HepG2 (cell line): ENCODE data around the gene STKLD1. TPM values are rescaled to one million over a fixed set of nuclear protein-coding genes. Genes with fewer than 3 reads are reported as not detected.
A peak's percentile ranks its signal among the peaks of the same experiment; 100 is the strongest.

Experiments
- ATAC-seq: fragments of 200-7000 bp; cut with Tn5 transposase; 3 replicates; pipeline ENCODE4 v1.9.1; 2020; ENCODE audit warnings: mild to moderate bottlenecking, moderate library complexity
- BruUV-seq: library from RNA; stranded (reverse); fragments of 400-500 nt; replicated peaks from 2 replicates; lab custom pipeline; 2021; lab: Mats Ljungman, UMichigan
- CTCF ChIA-PET: fragments of 300-600 bp; formaldehyde crosslinking; extraction: SDS; loops from one replicate; lab custom pipeline; 2021; ENCODE audit warnings: low total read pairs, inconsistent platforms, low intra/inter-chr PET ratio; lab: Yijun Ruan, JAX
- POLR2A ChIA-PET: fragments of 350-600 bp; sonication (Branson Sonifier 250); formaldehyde crosslinking; loops from one replicate; lab custom pipeline; 2020; ENCODE audit warnings: antibody characterized with exemption, inconsistent platforms; lab: Yijun Ruan, JAX
- DNase-seq: peaks from one replicate; pipeline ENCODE4 v3.0.0-alpha.2; 2015; ENCODE audit warnings: low spot score
- FAIRE-seq: peaks from 3 replicates; lab custom pipeline; 2011; peaks lifted over from hg19 to GRCh38; lab: Jason Lieb, UNC
- H2AFZ ChIP-seq: one replicate; pipeline ENCODE4 v1.6.1; 2011; ENCODE audit warnings: low read length, inconsistent platforms
- H3K27ac ChIP-seq: fragments of 300-600 bp; 3 replicates; pipeline ENCODE4 v1.8.0; 2011; ENCODE audit warnings: mixed run types, mild to moderate bottlenecking, mixed read lengths, low read length, inconsistent platforms; ENCODE audit not compliant: insufficient read depth; ENCODE audit errors: extremely low read length
- H3K27me3 ChIP-seq, 2 experiments: fragments of 200-600 bp in 1 of 2; 2 replicates in 1 of 2; 3 replicates in 1 of 2; pipeline versions ENCODE4 v1.6.0 to v1.8.0; 2011; ENCODE audit warnings: low read length in 2 of 2, mild to moderate bottlenecking in 2 of 2, moderate library complexity in 2 of 2, inconsistent platforms in 1 of 2; ENCODE audit not compliant: insufficient read depth in 2 of 2, control insufficient read depth in 1 of 2
- H3K36me3 ChIP-seq, 2 experiments: fragments of 200-600 bp in 1 of 2; replicated peaks in 1 of 2; 2 replicates in 1 of 2; 3 replicates in 1 of 2; pipeline versions ENCODE4 v1.5.1 to v1.8.0; 2011; ENCODE audit warnings: low read length in 2 of 2, inconsistent platforms in 1 of 2; ENCODE audit not compliant: insufficient read depth in 2 of 2, control insufficient read depth in 1 of 2
- H3K4me1 ChIP-seq: 2 replicates; pipeline ENCODE4 v1.5.1; 2012; ENCODE audit warnings: low read length, inconsistent platforms; ENCODE audit not compliant: insufficient read depth
- H3K4me2 ChIP-seq: 2 replicates; pipeline ENCODE4 v1.6.0; 2011; ENCODE audit warnings: low read depth, low read length, inconsistent platforms
- H3K4me3 ChIP-seq, 3 experiments: fragments of 200-600 bp in 1 of 3; sonication (generic), shearing (Covaris generic) in 1 of 3; replicated peaks in 1 of 3; 2 replicates each; pipeline ENCODE4 v1.5.1; 2011 to 2016; ENCODE audit warnings: low read length in 3 of 3, inconsistent platforms in 2 of 3, low read depth in 2 of 3, mild to moderate bottlenecking in 2 of 3, control low read depth in 1 of 3, mixed read lengths in 1 of 3; ENCODE audit not compliant: insufficient read depth in 1 of 3
- H3K79me2 ChIP-seq: one replicate; pipeline ENCODE4 v1.6.1; 2011; ENCODE audit warnings: low read length, inconsistent platforms; ENCODE audit not compliant: insufficient read depth
- H3K9ac ChIP-seq: 2 replicates; pipeline ENCODE4 v1.6.0; 2011; ENCODE audit warnings: mild to moderate bottlenecking, low read depth, low read length, inconsistent platforms; ENCODE audit not compliant: insufficient read depth
- H3K9me3 ChIP-seq: 2 replicates; pipeline ENCODE4 v1.5.1; 2012; ENCODE audit warnings: mild to moderate bottlenecking, low read length
- H4K20me1 ChIP-seq: 2 replicates; pipeline ENCODE4 v1.6.0; 2011; ENCODE audit warnings: inconsistent platforms, mild to moderate bottlenecking, low read length, moderate library complexity; ENCODE audit not compliant: insufficient read depth
- CENPT ChIP-seq: sonication (generic); formaldehyde crosslinking; IDR thresholded peaks from 2 replicates; pipeline ENCODE4 v1.8.0; 2022; ENCODE audit warnings: low read depth, mild to moderate bottlenecking, moderate library complexity, missing genetic modification reagents
- DPF2 ChIP-seq: sonication (generic); formaldehyde crosslinking; IDR thresholded peaks from 2 replicates; pipeline ENCODE4 v1.4.0; 2020; ENCODE audit warnings: mild to moderate bottlenecking, low read depth, missing genetic modification reagents, borderline replicate concordance
- KLF11 ChIP-seq: IDR thresholded peaks from 2 replicates; pipeline ENCODE4 v1.6.1; 2016; ENCODE audit warnings: missing compliant biosample characterization
- PLRG1 ChIP-seq: fragments of 450-650 bp; conservative IDR thresholded peaks from 2 replicates; pipeline ENCODE4 v1.6.1; 2016
- RBM22 ChIP-seq: fragments of 200-400 bp; formaldehyde crosslinking; optimal IDR thresholded peaks from 2 replicates; pipeline ENCODE3; 2017; ENCODE audit warnings: mild to moderate bottlenecking, low read length, moderate library complexity
- SIN3B ChIP-seq: fragments of 150-350 bp; IDR thresholded peaks from 2 replicates; pipeline ENCODE4 v1.6.1; 2014; ENCODE audit warnings: low read length
- SKI ChIP-seq: fragments of 450-650 bp; IDR thresholded peaks from one replicate; pipeline ENCODE4 v1.6.1; 2018; ENCODE audit warnings: mild to moderate bottlenecking; ENCODE audit not compliant: partially characterized antibody
- SOX13 ChIP-seq, 3 experiments: fragments of 450-650 bp in 1 of 3; sonication (generic) in 1 of 3; formaldehyde crosslinking in 1 of 3; IDR thresholded peaks in 2 of 3; conservative IDR thresholded peaks in 1 of 3; 2 replicates each; pipeline versions ENCODE4 v1.5.0 to v1.6.1; 2016 to 2020; ENCODE audit warnings: antibody characterized with exemption in 1 of 3, mild to moderate bottlenecking in 1 of 3, missing compliant biosample characterization in 1 of 3, missing genetic modification reagents in 1 of 3, moderate library complexity in 1 of 3
- SP5 ChIP-seq: IDR thresholded peaks from 2 replicates; pipeline ENCODE4 v1.6.1; 2016; ENCODE audit warnings: low read depth, borderline replicate concordance
- ZBED4 ChIP-seq: sonication (generic); formaldehyde crosslinking; IDR thresholded peaks from 2 replicates; pipeline ENCODE4 v1.4.0; 2020; ENCODE audit warnings: missing genetic modification reagents, borderline replicate concordance
- ZNF20 ChIP-seq: sonication (generic); formaldehyde crosslinking; IDR thresholded peaks from 2 replicates; pipeline ENCODE4 v1.4.0; 2020; ENCODE audit warnings: mild to moderate bottlenecking, moderate library complexity, missing genetic modification reagents
- ZNF263 ChIP-seq: sonication (generic); formaldehyde crosslinking; IDR thresholded peaks from 2 replicates; pipeline ENCODE4 v1.4.0; 2020; ENCODE audit warnings: missing genetic modification reagents
- ZNF34 ChIP-seq: sonication (generic); formaldehyde crosslinking; IDR thresholded peaks from 2 replicates; pipeline ENCODE4 v1.4.0; 2020; ENCODE audit warnings: mild to moderate bottlenecking, missing genetic modification reagents, borderline replicate concordance
- ZNF570 ChIP-seq: sonication (generic); formaldehyde crosslinking; IDR thresholded peaks from 2 replicates; pipeline ENCODE4 v1.4.0; 2020; ENCODE audit warnings: mild to moderate bottlenecking, missing genetic modification reagents, borderline replicate concordance
- ZNF629 ChIP-seq: sonication (generic); formaldehyde crosslinking; conservative IDR thresholded peaks from 2 replicates; pipeline ENCODE4 v1.5.0; 2020; ENCODE audit warnings: missing genetic modification reagents
- ZSCAN12 ChIP-seq: sonication (generic); formaldehyde crosslinking; IDR thresholded peaks from 2 replicates; pipeline ENCODE4 v1.9.0; 2021; ENCODE audit warnings: mild to moderate bottlenecking, missing genetic modification reagents
- WGBS: methylation state at CpG from one replicate; pipeline ENCODE4 v1.1.6; 2017; ENCODE audit warnings: low lambda C conversion rate; 5-methylcytosine and 5-hydroxymethylcytosine counted together
- in situ Hi-C: cut with HindIII; loops from 2 replicates; pipeline ENCODE4 v1.10.0; 2017; ENCODE audit warnings: low pct_unique_long_range_greater_than_20kb; ENCODE audit not compliant: extremely low pct_ligation_motif_present
- intact Hi-C: fragments of 100-400 bp; cut with micrococcal nuclease; formaldehyde crosslinking; loops from one replicate; pipeline ENCODE4 v1.10.0; 2022; ENCODE audit not compliant: unreplicated experiment
- polyA plus RNA-seq, 8 experiments: library from polyadenylated mRNA; depleted of rRNA in 3 of 8; stranded (reverse) in 7 of 8; unstranded in 1 of 8; fragments of >200 nt; fragmentation: Illumina TruSeq in 4 of 8; extraction: Trizol in 4 of 8; gene quantifications; 2 replicates each; pipeline versions ENCODE4 v1.2.1 to v1.2.3, GENCODE V29; 2011 to 2016; ENCODE audit warnings: low read depth in 4 of 8, missing spikeins in 1 of 8, mixed read lengths in 1 of 8; ENCODE audit not compliant: insufficient read depth in 1 of 8
- total RNA-seq, 5 experiments: library from RNA; depleted of rRNA; stranded (reverse); fragments of >200 nt; fragmentation: Illumina TruSeq; extraction: Trizol; gene quantifications; 2 replicates each; pipeline ENCODE4 v1.2.3, GENCODE V29; 2016; ENCODE audit warnings: low read depth in 1 of 5

STKLD1 gene
- total and polyA plus RNA-seq, 2 of the 13 experiments (the other 11 are each of a cell fraction or from before 2014, with no cell fraction given): 1.5 to 2.2 TPM

GRCh38 chr9:133340256-133340655 is 35.9 kb upstream of the STKLD1 start:
- no peak overlapping the region for H3K4me3 ChIP-seq
- H3K4me1 ChIP-seq: peaks cover 9% of the 10 kb centered on the region
- FAIRE-seq: no peak
- H3K36me3 ChIP-seq: peaks cover 6 to 53% of the 10 kb centered on the region in 2 experiments; a peak in 4 of 5 replicates
- in situ Hi-C loops: no loop called here
- CTCF ChIA-PET: no interaction called here
- no peak for DNase-seq
- no peak for TF ChIP-seq SKI
- TF ChIP-seq ZNF263 (CRISPR knock-in tag): peak; percentile 67
- POLR2A ChIA-PET: interaction anchor here (0.9 kb wide), 1 partner anchor 8 kb away, joined by 4 read pairs; the partner anchor contains the start of genes MED22 and RPL7A
- no peak overlapping the region for H3K4me2 ChIP-seq
- no TSS peak for BruUV-seq
- H4K20me1 ChIP-seq: no peaks in the 10 kb centered on the region
- 100% methylated on average over 2 of the region's 3 CpGs for WGBS
- intact Hi-C loops: no loop called here
- ATAC-seq: no peak
- H3K9ac ChIP-seq: no peak overlapping the region
- H3K27me3 ChIP-seq: no peaks in the 10 kb centered on the region; a peak in 1 of 5 replicates
- no peak overlapping the region for H3K27ac ChIP-seq
- H3K79me2 ChIP-seq: peaks cover 7% of the 10 kb centered on the region
- no peaks in the 10 kb centered on the region for H3K9me3 ChIP-seq
- H2AFZ ChIP-seq: no peak overlapping the region

GRCh38 chr9:133340916-133341315 is 35.2 kb upstream of the STKLD1 start:
- CTCF ChIA-PET: no interaction called here
- no peak overlapping the region for H3K27ac ChIP-seq
- no peak for ATAC-seq
- H3K9ac ChIP-seq: no peak overlapping the region
- H3K36me3 ChIP-seq: peaks cover 7 to 58% of the 10 kb centered on the region in 2 experiments; a peak in 4 of 5 replicates
- H3K9me3 ChIP-seq: no peaks in the 10 kb centered on the region
- H3K4me2 ChIP-seq: no peak overlapping the region
- FAIRE-seq: no peak
- in situ Hi-C loops: no loop called here
- no peaks in the 10 kb centered on the region for H4K20me1 ChIP-seq
- DNase-seq: no peak
- no peak overlapping the region for H3K4me3 ChIP-seq
- no peaks in the 10 kb centered on the region; a peak in 1 of 5 replicates for H3K27me3 ChIP-seq
- POLR2A ChIA-PET: no interaction called here
- 91% methylated on average over 5 of the region's 13 CpGs for WGBS
- intact Hi-C loops: no loop called here
- no TSS peak for BruUV-seq
- H2AFZ ChIP-seq: no peak overlapping the region
- H3K4me1 ChIP-seq: peaks cover 11% of the 10 kb centered on the region
- peaks cover 4% of the 10 kb centered on the region for H3K79me2 ChIP-seq
- TF ChIP-seq CENPT (CRISPR knock-in tag): no peak
- no peak for TF ChIP-seq ZBED4 (CRISPR knock-in tag)
- TF ChIP-seq SP5 (CRISPR knock-in tag): no peak
- no peak for TF ChIP-seq ZSCAN12 (CRISPR knock-in tag)
- TF ChIP-seq RBM22: no peak
- no peak for TF ChIP-seq ZNF629 (CRISPR knock-in tag)
- TF ChIP-seq PLRG1: no peak
- TF ChIP-seq SOX13 (IDR thresholded peaks at IDR 0.05): no peak
- TF ChIP-seq SOX13 (CRISPR knock-in tag; conservative IDR thresholded peaks at IDR 0.05 in 1 of 2, IDR thresholded peaks at IDR 0.05 in 1 of 2): no peak
- TF ChIP-seq KLF11 (CRISPR knock-in tag): no peak
- no peak for TF ChIP-seq ZNF20 (CRISPR knock-in tag)
- TF ChIP-seq DPF2: no peak
- no peak for TF ChIP-seq ZNF34 (CRISPR knock-in tag)
- TF ChIP-seq SIN3B: no peak
- TF ChIP-seq ZNF570 (CRISPR knock-in tag): no peak
